ENCODE measurements around the gene NFYA. TPM values are rescaled to one million over a fixed set of nuclear protein-coding genes. Genes with fewer than 3 reads are reported as not detected.

NFYA gene
- total and polyA plus RNA-seq, 2 of the 13 experiments (the other 11 are each of a cell fraction or from before 2014, with no cell fraction given) = 16.0 to 22.9 TPM

DNA sequence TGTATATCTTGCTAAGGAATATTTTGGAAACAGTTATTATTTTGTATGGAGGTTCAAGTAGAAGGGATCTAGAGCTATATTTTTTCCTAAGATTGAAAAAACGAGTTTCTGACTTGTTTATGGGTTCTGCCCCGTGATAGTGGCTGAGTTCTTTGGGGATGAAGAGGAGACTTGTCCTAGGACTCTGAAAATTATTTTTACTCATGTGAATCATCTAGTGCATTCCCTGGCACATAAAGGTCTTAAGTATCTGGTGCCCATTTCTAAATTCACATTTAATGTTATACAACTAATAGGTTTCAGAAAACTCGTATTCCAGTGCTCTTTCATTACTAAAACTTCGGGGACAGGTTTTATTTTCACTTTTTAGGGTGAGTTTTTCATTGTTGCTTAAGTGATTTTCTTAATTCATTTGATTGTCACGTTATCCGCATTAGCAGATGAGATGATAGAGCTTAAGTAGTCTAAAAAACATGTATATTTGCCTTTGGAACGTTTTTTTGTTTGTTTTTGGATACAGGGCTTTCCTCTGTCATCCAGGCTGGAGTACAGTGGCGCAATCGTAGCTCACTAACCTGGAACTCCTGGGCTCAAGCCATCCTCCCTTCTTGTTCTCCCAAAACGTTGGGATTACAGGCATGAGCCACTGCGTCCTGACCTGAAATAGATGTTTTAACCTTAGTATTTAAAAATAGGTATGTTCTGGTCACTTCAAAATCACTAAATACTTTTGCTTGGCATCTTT lies 2.1 kb downstream of the NFYA start (continued):
- TF ChIP-seq, protein P1, sequence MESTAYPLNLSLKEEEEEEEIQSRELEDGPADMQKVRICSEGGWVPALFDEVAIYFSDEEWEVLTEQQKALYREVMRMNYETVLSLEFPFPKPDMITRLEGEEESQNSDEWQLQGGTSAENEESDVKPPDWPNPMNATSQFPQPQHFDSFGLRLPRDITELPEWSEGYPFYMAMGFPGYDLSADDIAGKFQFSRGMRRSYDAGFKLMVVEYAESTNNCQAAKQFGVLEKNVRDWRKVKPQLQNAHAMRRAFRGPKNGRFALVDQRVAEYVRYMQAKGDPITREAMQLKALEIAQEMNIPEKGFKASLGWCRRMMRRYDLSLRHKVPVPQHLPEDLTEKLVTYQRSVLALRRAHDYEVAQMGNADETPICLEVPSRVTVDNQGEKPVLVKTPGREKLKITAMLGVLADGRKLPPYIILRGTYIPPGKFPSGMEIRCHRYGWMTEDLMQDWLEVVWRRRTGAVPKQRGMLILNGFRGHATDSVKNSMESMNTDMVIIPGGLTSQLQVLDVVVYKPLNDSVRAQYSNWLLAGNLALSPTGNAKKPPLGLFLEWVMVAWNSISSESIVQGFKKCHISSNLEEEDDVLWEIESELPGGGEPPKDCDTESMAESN (CRISPR knock-in tag; conservative IDR thresholded peaks at IDR 0.05) = no peak
- TF ChIP-seq SP2 (CRISPR knock-in tag; IDR thresholded peaks at IDR 0.05) (no peak), EED (CRISPR knock-in tag; IDR thresholded peaks at IDR 0.05) (no peak), CEBPG (CRISPR knock-in tag; IDR thresholded peaks at IDR 0.05) (peak; percentile 88), IRF2 (CRISPR knock-in tag; IDR thresholded peaks at IDR 0.05) (no peak), FOSL1 (CRISPR knock-in tag; IDR thresholded peaks at IDR 0.05; ENCODE audit: borderline replicate concordance) (no peak), ZSCAN29 (CRISPR knock-in tag; conservative IDR thresholded peaks at IDR 0.05) (peak; percentile 33; the same call in 1 of the 2 replicates), RBFOX2 (IDR thresholded peaks at IDR 0.05; ENCODE audit: low read depth, low read length) (peak; percentile 40; the same call in 1 of the 2 replicates), ZNF773 (CRISPR knock-in tag; IDR thresholded peaks at IDR 0.05; ENCODE audit: borderline replicate concordance) (no peak), HNRNPH1 (optimal IDR thresholded peaks at IDR 0.05; ENCODE audit: low read depth, low read length) (no peak), KLF13 (CRISPR knock-in tag; IDR thresholded peaks at IDR 0.05) (no peak), PAX8 (CRISPR knock-in tag; IDR thresholded peaks at IDR 0.05; ENCODE audit: borderline replicate concordance) (no peak), TAF15 (IDR thresholded peaks at IDR 0.05; ENCODE audit: low read depth, low read length, poor library complexity, severe bottlenecking) (no peak), YY1 (IDR thresholded peaks at IDR 0.05; ENCODE audit: insufficient read depth, insufficient replicate concordance, low read depth, low read length) (no peak), ZNF713 (CRISPR knock-in tag; IDR thresholded peaks at IDR 0.05) (no peak), ZFYVE20 (CRISPR knock-in tag; IDR thresholded peaks at IDR 0.05; ENCODE audit: borderline replicate concordance, low read depth) (no peak), LCORL (IDR thresholded peaks at IDR 0.05) (no peak), LCORL (CRISPR knock-in tag; IDR thresholded peaks at IDR 0.05) (peak; percentile 40; the same call in 1 of the 2 replicates), ZMYM3 (CRISPR knock-in tag; IDR thresholded peaks at IDR 0.05) (no peak), ZNF775 (CRISPR knock-in tag; IDR thresholded peaks at IDR 0.05; ENCODE audit: borderline replicate concordance) (no peak), ZNF788 (CRISPR knock-in tag; IDR thresholded peaks at IDR 0.05; ENCODE audit: borderline replicate concordance) (no peak), NR2F2 (IDR thresholded peaks at IDR 0.05; ENCODE audit: borderline replicate concordance, low read depth) (no peak), FOSL2 (CRISPR knock-in tag; IDR thresholded peaks at IDR 0.05) (0 out of 2 replicates have a peak, but pooled peaks have one; percentile 33), ZFP36L2 (CRISPR knock-in tag; IDR thresholded peaks at IDR 0.05) (no peak), ZNF605 (CRISPR knock-in tag; IDR thresholded peaks at IDR 0.05) (no peak)
- TF ChIP-seq, protein P2, sequence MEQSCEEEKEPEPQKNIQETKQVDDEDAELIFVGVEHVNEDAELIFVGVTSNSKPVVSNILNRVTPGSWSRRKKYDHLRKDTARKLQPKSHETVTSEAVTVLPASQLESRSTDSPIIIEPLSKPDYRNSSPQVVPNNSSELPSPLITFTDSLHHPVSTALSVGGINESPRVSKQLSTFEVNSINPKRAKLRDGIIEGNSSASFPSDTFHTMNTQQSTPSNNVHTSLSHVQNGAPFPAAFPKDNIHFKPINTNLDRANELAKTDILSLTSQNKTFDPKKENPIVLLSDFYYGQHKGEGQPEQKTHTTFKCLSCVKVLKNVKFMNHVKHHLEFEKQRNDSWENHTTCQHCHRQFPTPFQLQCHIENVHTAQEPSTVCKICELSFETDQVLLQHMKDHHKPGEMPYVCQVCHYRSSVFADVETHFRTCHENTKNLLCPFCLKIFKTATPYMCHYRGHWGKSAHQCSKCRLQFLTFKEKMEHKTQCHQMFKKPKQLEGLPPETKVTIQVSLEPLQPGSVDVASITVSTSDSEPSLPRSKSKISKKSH (CRISPR knock-in tag; IDR thresholded peaks at IDR 0.05; ENCODE audit: borderline replicate concordance) = no peak
- TF ChIP-seq, protein P3, sequence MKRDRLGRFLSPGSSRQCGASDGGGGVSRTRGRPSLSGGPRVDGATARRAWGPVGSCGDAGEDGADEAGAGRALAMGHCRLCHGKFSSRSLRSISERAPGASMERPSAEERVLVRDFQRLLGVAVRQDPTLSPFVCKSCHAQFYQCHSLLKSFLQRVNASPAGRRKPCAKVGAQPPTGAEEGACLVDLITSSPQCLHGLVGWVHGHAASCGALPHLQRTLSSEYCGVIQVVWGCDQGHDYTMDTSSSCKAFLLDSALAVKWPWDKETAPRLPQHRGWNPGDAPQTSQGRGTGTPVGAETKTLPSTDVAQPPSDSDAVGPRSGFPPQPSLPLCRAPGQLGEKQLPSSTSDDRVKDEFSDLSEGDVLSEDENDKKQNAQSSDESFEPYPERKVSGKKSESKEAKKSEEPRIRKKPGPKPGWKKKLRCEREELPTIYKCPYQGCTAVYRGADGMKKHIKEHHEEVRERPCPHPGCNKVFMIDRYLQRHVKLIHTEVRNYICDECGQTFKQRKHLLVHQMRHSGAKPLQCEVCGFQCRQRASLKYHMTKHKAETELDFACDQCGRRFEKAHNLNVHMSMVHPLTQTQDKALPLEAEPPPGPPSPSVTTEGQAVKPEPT (CRISPR knock-in tag; IDR thresholded peaks at IDR 0.05; ENCODE audit: low read depth) = no peak
